Thyroid gland (tissue), 4 donors: ENCODE measurements around the gene HSPA8.

Source experiments
- POLR2A ChIP-seq, 2 donors: fragments of 450-650 bp; IDR thresholded peaks; one replicate each; pipeline ENCODE4 v1.6.1; 2017; ENCODE audit warnings: antibody characterized with exemption in 2 of 2, mild to moderate bottlenecking in 2 of 2, moderate library complexity in 1 of 2
- TF ChIP-seq, protein P1 (sequence below), 6 experiments: fragments of 200-600 bp in 3 of 6; fragments of 450-650 bp in 3 of 6; sonication (generic) in 3 of 6; IDR thresholded peaks; one replicate each; pipeline ENCODE4 v1.5.1; 2016 to 2019; ENCODE audit warnings: antibody characterized with exemption in 6 of 6, mild to moderate bottlenecking in 2 of 6, inconsistent platforms in 1 of 6, moderate library complexity in 1 of 6

DNA sequence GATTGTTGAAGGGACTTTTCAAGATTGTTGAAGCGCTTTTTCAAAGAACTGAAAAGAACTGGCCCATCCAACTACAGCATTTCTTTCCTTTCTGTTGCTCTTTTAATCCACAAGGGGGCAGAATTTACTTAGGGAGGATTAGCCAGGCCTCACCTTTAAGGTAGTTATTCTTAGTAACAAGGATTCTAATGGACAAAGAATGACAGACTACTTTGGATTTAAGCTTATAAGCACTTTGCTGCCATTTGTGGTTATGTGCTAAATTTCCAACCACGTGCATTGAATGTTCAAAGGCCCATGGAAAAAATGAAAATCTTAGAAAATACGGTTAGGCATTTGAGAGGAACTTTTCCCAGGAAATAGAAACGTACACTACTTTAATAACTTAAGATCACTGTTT is 49.5 kb upstream of the HSPA8 start:
- TF ChIP-seq, protein P1, sequence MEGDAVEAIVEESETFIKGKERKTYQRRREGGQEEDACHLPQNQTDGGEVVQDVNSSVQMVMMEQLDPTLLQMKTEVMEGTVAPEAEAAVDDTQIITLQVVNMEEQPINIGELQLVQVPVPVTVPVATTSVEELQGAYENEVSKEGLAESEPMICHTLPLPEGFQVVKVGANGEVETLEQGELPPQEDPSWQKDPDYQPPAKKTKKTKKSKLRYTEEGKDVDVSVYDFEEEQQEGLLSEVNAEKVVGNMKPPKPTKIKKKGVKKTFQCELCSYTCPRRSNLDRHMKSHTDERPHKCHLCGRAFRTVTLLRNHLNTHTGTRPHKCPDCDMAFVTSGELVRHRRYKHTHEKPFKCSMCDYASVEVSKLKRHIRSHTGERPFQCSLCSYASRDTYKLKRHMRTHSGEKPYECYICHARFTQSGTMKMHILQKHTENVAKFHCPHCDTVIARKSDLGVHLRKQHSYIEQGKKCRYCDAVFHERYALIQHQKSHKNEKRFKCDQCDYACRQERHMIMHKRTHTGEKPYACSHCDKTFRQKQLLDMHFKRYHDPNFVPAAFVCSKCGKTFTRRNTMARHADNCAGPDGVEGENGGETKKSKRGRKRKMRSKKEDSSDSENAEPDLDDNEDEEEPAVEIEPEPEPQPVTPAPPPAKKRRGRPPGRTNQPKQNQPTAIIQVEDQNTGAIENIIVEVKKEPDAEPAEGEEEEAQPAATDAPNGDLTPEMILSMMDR (IDR thresholded peaks at IDR 0.05): peak; percentile 27 to 87 (median 72)
- TF ChIP-seq POLR2A (IDR thresholded peaks at IDR 0.05): no peak
